GM18870 (cell line): ENCODE data around the gene SNED1.

Experiments used
- ATAC-seq: cut with Tn5 transposase; IDR thresholded peaks from one replicate; pipeline ENCODE4 v1.9.1; 2021; ENCODE audit warnings: moderate library complexity; ENCODE audit not compliant: unreplicated experiment

The SNED1 gene

GRCh38 chr2:241123816-241124536 lies 125.6 kb downstream of the SNED1 start:
- no peak for ATAC-seq

DNA sequence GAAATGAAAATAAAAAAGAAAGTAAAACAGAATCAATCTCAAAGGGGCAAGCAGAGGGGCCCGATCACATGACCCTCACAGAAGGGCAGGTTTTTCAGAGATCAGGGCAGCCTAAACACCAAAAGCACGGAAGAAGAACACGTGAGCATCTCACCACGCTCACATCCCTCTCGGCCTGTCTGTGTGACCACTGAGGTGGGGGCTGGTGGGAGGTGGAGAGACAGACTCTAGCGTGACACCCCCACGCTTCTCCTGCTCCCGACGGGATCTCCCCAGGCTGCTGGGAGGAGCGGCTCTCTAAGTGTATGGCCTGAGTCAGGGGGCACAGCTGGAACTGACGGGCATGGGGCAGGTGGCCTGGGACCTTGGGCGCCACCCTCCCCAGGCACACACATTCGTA lies 127.2 kb downstream of the SNED1 start:
- no peak for ATAC-seq

- ATAC-seq = no peak
Measured at GRCh38 chr2:241126201-241126611, 127.8 kb downstream of the SNED1 start.

GRCh38 chr2:241126771-241127202 lies 128.4 kb downstream of the SNED1 start:
- ATAC-seq = no peak

DNA sequence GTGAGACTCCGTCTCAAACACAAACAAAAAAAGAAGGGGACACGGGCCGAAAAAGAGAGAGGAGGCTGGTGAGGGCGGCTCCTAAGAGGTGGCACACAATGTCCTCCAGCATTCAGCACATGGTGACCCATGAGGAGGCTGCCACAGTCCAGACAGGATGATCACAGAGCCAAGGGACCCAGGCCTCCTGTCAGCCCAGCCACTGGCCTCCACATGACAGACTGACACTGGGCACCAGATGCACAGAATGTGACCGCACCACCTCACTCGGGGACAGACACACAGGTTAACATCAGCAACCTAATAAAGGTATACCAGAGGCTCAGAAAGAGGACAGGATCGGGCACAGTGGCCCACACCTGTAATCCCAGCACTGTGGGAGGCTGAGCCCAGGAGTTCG lies 129.8 kb downstream of the SNED1 start:
- ATAC-seq = no peak

DNA sequence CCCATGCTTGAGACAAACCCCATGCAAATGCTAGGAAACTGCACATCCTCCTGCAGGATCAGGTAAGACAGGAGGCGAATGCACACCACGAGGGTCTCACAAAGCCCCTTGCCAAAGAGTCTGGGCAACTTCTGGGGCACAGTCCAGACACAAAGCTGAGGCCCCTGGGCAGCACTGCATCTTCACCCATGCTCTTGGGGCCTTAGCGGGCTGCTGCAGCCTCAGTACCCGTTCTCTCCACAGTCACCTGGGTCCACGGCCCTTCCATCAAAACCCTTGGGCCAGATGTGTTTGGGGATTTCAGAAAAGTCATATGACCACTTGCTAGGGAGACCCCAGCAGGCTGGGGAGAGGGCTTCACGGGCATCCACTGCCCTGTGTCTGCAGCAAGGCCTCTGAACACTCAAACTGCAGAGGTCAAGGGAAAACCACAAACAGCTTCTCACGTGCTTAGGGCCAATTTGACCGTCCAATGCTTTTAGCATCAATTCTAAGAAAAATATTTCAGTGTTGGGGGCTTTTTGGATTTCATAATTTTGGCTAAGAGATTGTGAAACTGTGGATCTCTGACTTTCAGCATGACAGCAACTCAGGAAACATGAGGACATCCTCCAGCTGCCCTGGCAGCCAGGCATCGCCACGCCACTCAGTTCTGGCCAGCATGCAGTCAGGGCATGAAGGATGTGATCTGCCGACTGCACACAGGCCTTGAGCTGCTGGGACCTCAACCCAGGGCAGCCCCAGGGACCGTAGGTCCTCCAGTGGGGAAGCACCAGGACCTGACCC lies 130.9 kb downstream of the SNED1 start:
- ATAC-seq = no peak

DNA sequence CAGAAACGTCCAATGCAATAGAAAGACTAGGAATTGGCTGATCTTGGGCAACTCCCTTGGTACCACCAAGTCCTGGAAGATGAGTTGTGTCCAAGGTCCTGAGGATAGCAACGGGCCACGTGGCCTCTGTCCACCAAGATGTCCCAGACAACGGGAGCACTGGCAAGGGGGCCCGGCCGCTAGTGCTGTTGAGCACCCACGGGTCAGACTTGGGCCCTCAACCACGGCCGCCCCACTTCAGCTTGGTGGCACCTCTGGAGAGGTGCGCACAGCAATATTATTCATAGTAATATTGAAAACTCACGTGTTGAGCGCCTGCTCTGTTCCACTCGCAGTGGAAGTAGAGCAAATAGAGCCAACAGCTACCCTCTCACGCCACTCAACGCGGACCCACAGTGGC lies 131.9 kb downstream of the SNED1 start:
- ATAC-seq = no peak

DNA sequence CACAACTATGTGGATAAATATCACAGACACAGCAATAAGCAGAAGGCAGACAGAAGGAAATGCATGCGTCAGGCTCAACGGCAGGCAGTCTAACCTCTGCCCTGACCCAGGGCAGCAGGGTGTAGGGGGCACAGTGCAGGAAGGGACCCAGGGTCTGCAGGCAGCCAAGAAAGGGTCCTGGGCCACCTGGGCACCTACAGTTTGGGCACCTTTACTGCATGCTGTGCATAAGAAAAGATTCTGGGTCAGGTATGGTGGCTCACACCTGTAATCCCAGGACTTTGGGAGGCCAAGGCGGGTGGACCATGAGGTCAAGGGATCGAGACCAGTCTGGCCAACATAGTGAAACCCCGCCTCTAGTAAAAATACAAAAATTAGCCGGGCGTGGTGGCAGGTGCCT lies 133.1 kb downstream of the SNED1 start:
- ATAC-seq = no peak

DNA sequence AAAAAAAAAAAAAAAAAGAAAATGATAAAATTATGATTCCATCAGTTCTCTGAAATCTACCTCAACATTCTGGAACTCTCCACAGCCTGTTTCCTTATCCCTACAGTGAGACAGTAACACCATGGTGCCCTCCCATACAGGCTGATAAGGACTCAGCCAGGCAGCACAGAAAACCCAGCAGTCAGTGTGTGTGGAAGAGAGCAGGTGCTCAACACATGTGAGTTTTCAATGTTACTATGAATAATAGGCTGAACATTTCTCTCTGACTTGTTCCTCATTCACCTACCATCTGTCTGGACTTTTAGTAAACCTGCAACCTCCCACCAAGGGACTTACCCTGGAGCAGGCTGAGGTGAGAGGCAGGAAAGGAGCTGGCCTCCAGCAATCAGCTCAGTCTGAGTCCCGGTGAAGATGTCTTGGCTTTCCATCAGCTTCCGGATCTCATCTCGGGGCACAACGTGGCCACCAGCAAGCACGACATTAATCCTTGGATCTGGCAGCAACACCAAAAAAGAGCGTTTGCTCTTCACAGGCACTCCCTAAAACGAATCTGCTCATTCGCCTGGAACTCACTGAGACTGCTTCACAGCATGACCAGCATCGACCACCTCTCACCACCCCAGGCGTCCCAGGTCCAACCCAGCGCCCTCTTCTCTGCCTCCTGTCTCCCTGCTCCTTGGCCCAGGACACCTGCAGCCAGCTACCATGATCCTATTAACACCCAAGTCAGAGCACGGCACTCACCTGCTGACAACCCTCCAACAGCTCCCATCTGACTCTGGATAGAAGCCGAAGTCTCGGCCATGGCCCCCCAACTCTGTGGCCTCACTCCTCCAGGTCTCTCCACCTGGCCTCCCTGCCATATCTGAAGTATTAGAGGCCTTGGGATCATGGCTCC lies 134.4 kb downstream of the SNED1 start:
- ATAC-seq = no peak

DNA sequence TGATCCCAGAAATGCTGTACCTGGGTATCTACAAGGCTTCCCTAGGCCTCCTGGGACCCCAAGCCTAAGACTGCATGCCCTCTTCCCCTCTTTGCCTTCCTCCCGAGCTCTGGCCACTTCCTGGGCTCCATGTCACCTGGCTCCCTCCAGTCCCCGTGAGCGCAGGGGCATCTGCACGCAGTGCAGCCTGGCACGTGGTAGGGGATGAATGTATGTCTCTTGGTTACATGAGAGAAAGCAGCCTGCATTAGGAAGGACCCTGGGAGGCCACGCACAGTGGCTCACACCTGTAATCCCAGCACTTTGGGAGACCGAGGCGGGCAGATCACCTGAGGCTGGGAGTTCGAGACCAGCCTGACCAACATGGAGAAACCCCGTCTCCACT lies 135.0 kb downstream of the SNED1 start:
- ATAC-seq = no peak

DNA sequence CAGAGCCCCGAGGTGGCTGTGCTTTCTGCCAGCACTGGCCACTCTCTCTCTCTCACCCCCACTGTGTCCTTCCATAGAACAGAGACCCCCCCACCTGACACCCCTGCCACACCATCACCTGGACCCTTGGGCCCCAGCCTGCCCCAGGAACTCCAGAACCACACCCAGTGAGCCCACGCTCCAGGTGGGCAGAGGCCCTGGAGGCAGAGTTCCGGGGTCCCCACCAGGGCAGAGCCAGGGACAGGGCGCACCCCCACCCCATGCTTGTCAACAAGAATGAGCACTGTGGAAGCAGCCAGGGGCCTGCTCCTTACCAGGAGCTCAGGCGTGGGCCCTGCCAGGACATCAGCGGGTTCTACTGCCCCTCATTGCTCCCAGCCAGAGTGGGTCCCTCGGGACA lies 136.3 kb downstream of the SNED1 start:
- ATAC-seq = no peak

- no peak for ATAC-seq
Measured at GRCh38 chr2:241135737-241136136, 137.3 kb downstream of the SNED1 start.

DNA sequence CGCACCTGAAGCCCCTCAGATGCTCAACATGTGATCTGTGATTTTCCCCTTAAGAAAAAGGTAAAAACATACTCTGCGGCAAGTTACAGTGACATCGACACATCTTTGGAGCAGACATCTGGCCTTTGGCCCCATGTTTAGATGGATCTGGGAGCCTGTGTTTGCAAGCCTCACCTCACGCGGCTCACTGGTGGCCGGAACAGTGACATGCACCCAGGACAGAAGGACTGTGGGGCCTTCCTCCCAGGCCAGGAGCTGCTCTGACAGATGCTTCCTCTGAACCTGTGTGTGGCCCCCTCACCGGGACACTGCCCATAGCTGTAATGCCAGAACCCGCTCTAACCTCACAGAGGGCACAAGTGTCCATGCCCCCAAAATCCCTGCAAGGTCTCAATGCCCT lies 137.8 kb downstream of the SNED1 start:
- ATAC-seq = no peak

- ATAC-seq = no peak
Measured at GRCh38 chr2:241136661-241137260, 138.3 kb downstream of the SNED1 start.

DNA sequence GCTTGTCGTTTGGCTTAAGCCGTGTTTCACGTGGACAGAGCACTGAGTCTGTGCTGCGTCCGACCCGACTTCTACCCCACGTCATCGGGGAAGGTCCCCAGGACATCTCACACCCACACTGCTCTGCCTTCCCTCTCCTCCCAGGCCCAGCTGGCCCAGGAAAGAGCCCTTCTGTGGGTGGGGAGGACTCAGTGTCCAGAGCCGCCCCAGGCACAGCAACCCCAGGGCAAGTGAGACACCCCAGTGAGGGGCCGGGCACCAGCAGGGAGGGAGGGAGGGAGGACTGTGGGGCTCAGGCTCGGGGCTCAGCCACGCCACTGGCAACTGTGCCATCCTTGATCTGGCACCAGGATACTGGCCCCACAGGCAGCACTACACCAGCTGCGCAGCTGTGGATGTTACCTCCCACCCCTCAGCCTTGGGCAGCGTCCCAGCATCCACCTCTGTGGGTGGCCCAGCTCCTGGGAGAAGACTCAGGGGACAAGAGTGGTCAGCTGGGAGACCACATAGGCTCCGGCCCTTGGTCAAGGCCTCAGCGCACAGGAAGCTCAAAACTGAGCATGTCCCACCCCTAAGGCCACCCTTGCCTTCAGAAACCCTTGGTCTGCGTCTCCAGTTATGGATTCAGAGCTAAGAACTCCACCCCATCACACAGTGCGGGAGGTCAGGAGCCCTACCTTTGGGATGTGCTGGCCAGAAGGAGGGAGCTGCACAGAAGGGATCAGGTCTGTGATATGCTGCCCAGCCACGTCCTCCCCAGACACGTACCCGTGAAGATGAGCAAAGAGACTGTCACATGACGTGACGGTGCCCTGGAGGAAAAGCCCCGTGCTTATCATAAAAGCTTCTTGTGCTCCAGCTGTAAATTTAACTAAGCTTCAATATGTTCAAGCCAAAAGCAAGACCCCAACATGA lies 139.1 kb downstream of the SNED1 start:
- no peak for ATAC-seq

DNA sequence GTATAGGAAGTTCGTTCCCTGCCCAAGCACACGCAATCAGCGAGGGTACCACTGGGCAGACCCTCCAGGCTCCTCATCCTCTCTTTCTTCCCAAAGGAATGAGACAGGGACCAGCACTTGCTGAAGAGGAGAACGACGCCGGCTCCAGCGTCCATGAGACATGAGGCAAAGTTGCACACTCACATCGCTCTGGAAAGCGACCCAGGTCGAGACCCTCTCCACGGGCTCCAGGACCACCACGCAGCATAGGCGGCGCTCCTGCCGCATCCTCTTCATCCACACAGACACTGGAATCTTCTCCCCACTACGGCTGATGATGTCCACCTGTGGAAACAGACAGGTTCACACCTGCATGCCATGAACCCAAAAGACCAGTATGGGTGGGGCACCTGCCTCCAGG lies 140.1 kb downstream of the SNED1 start:
- no peak for ATAC-seq

- no peak for ATAC-seq
Measured at GRCh38 chr2:241139531-241140444, 141.4 kb downstream of the SNED1 start.

DNA sequence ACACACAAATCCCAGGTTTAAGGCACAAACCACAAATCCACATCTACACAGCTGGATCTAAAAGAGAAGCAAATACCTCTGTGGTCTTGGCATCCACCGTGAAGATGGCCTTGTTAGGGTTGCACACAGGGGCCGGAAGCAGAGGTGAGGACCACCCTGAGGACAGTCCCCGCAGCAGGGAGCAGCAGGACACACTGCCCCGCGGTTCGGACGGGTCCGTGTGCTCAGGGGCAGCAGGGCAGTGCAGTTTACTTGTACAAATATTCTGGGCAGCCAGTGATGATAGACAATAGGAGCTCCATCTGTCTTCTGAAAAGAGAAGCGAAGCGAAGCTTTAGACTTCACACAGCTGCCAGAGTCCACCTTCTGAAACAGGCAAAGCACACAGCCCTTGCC lies 142.0 kb downstream of the SNED1 start:
- ATAC-seq = no peak

GRCh38 chr2:241141214-241141770 lies 142.9 kb downstream of the SNED1 start:
- ATAC-seq = no peak
